H1 (cell line): ENCODE measurements around the gene APOL4. TPM values are rescaled to one million over a fixed set of nuclear protein-coding genes. Genes with fewer than 3 reads are reported as not detected.

Experiments
- CTCF ChIA-PET: fragments of 300-600 bp; sonication (Branson Sonifier 250); formaldehyde crosslinking; loops from one replicate; lab custom pipeline; 2021; ENCODE audit not compliant: partially characterized antibody; lab: Charles Lee
- POLR2A ChIA-PET: fragments of 300-600 bp; sonication (Branson Sonifier 250); formaldehyde crosslinking; loops from one replicate; lab custom pipeline; 2021; ENCODE audit warnings: inconsistent platforms; ENCODE audit not compliant: partially characterized antibody; lab: Charles Lee
- DNase-seq, 2 experiments: peaks; one replicate each; pipeline versions ENCODE4 v3.0.0 to v3.0.0-alpha.2; 2010 to 2022; ENCODE audit warnings: low spot score in 2 of 2, low read depth in 1 of 2, mixed read lengths in 1 of 2
- FAIRE-seq: peaks from 2 replicates; lab custom pipeline; 2011; peaks lifted over from hg19 to GRCh38; lab: Jason Lieb, UNC
- H2AFZ ChIP-seq: 2 replicates; pipeline ENCODE4 v1.8.1; 2012; ENCODE audit warnings: low read length, inconsistent platforms
- H2AK5ac ChIP-seq: 2 replicates; pipeline ENCODE4 v1.6.1; 2013; ENCODE audit warnings: low read depth, low read length
- H2BK120ac ChIP-seq: replicated peaks from 2 replicates; pipeline ENCODE3; 2013; ENCODE audit warnings: low read depth, low read length, inconsistent platforms
- H2BK12ac ChIP-seq: 2 replicates; pipeline ENCODE4 v1.6.1; 2013; ENCODE audit warnings: low read depth, low read length
- H2BK15ac ChIP-seq: 2 replicates; pipeline ENCODE4 v1.6.1; 2013; ENCODE audit warnings: low read length
- H2BK20ac ChIP-seq: 2 replicates; pipeline ENCODE4 v1.6.1; 2013; ENCODE audit warnings: low read length
- H2BK5ac ChIP-seq: 2 replicates; pipeline ENCODE4 v1.6.1; 2013; ENCODE audit warnings: low read depth, low read length
- H3K14ac ChIP-seq: 2 replicates; pipeline ENCODE4 v1.6.1; 2013; ENCODE audit warnings: inconsistent platforms; ENCODE audit not compliant: insufficient read length
- H3K18ac ChIP-seq: 2 replicates; pipeline ENCODE4 v1.6.1; 2013; ENCODE audit warnings: low read length; ENCODE audit errors: extremely low read depth
- H3K23ac ChIP-seq: 2 replicates; pipeline ENCODE4 v1.6.1; 2013; ENCODE audit warnings: inconsistent platforms; ENCODE audit not compliant: insufficient read length
- H3K23me2 ChIP-seq: 2 replicates; pipeline ENCODE4 v1.6.1; 2013; ENCODE audit warnings: low read depth, low read length
- H3K27ac ChIP-seq: 2 replicates; pipeline ENCODE4 v1.6.1; 2011; ENCODE audit warnings: low read depth, low read length, inconsistent platforms
- H3K27me3 ChIP-seq, 4 experiments: replicated peaks in 1 of 4; 1 replicate in 1 of 4; 2 replicates in 3 of 4; pipeline versions ENCODE4 v1.6.1 to v1.8.1; 2011 to 2013; ENCODE audit warnings: low read length in 3 of 4, mild to moderate bottlenecking in 3 of 4, inconsistent platforms in 2 of 4, mixed read lengths in 2 of 4, moderate library complexity in 1 of 4; ENCODE audit not compliant: control insufficient read depth in 3 of 4, insufficient read depth in 3 of 4; ENCODE audit errors: extremely low read depth in 1 of 4
- H3K36me3 ChIP-seq, 4 experiments: 2 replicates each; pipeline versions ENCODE4 v1.6.1 to v1.8.1; 2011 to 2013; ENCODE audit warnings: mild to moderate bottlenecking in 4 of 4, low read length in 3 of 4, moderate library complexity in 2 of 4, control low read depth in 1 of 4, inconsistent platforms in 1 of 4; ENCODE audit not compliant: insufficient read depth in 4 of 4, control insufficient read depth in 2 of 4
- H3K4ac ChIP-seq: replicated peaks from 2 replicates; pipeline ENCODE3; 2013; ENCODE audit warnings: low read length, low read depth, mixed read lengths, inconsistent platforms; ENCODE audit not compliant: insufficient read length
- H3K4me1 ChIP-seq, 4 experiments: replicated peaks in 1 of 4; 1 replicate in 1 of 4; 2 replicates in 3 of 4; pipeline versions ENCODE4 v1.6.1 to v1.8.1; 2011 to 2013; ENCODE audit warnings: low read length in 3 of 4, inconsistent platforms in 2 of 4, mixed read lengths in 1 of 4; ENCODE audit not compliant: insufficient read depth in 4 of 4, control insufficient read depth in 3 of 4
- H3K4me2 ChIP-seq, 2 experiments: 2 replicates each; pipeline versions ENCODE4 v1.6.1 to v1.8.1; 2011 to 2013; ENCODE audit warnings: low read depth in 2 of 2, low read length in 2 of 2, control low read depth in 1 of 2, inconsistent platforms in 1 of 2, mild to moderate bottlenecking in 1 of 2; ENCODE audit not compliant: insufficient read depth in 1 of 2
- H3K4me3 ChIP-seq, 4 experiments: fragments of 200-600, 300-600 bp in 1 of 4; sonication (generic), shearing (Covaris generic), sonication (Bioruptor Twin) in 1 of 4; 2 replicates each; pipeline versions ENCODE4 v1.5.1 to v1.8.1; 2011 to 2016; ENCODE audit warnings: low read length in 4 of 4, low read depth in 3 of 4, control low read depth in 2 of 4, inconsistent platforms in 2 of 4, mild to moderate bottlenecking in 2 of 4, mixed read lengths in 1 of 4, moderate library complexity in 1 of 4; ENCODE audit not compliant: insufficient read depth in 2 of 4; ENCODE audit errors: extremely low read depth in 1 of 4
- H3K56ac ChIP-seq: replicated peaks from 2 replicates; pipeline ENCODE3; 2013; ENCODE audit warnings: low read depth, mild to moderate bottlenecking, mixed read lengths, low read length, inconsistent platforms; ENCODE audit not compliant: insufficient read length
- H3K79me1 ChIP-seq: 2 replicates; pipeline ENCODE4 v1.6.1; 2013; ENCODE audit warnings: low read depth, low read length, control low read depth
- H3K79me2 ChIP-seq, 2 experiments: 2 replicates each; pipeline versions ENCODE4 v1.6.1 to v1.8.1; 2012 to 2013; ENCODE audit warnings: low read length in 2 of 2, mild to moderate bottlenecking in 2 of 2, inconsistent platforms in 1 of 2; ENCODE audit not compliant: insufficient read depth in 2 of 2, control insufficient read depth in 1 of 2
- H3K9ac ChIP-seq, 4 experiments: replicated peaks in 1 of 4; 1 replicate in 1 of 4; 2 replicates in 3 of 4; pipeline versions ENCODE4 v1.6.1 to v1.8.1; 2011 to 2013; ENCODE audit warnings: low read depth in 3 of 4, low read length in 3 of 4, control low read depth in 2 of 4, mild to moderate bottlenecking in 2 of 4, moderate library complexity in 2 of 4, inconsistent platforms in 1 of 4; ENCODE audit errors: extremely low read depth in 1 of 4
- H3K9me3 ChIP-seq, 2 experiments: 2 replicates each; pipeline versions ENCODE4 v1.6.1 to v1.8.1; 2012 to 2013; ENCODE audit warnings: mild to moderate bottlenecking in 2 of 2, moderate library complexity in 2 of 2, control low read depth in 1 of 2, inconsistent platforms in 1 of 2, low read depth in 1 of 2, low read length in 1 of 2, mixed read lengths in 1 of 2; ENCODE audit not compliant: insufficient read depth in 2 of 2
- H4K20me1 ChIP-seq, 2 experiments: replicated peaks in 1 of 2; 2 replicates each; pipeline versions ENCODE3 to v1.8.1; 2011 to 2013; ENCODE audit warnings: inconsistent platforms in 2 of 2, low read length in 2 of 2, mild to moderate bottlenecking in 1 of 2; ENCODE audit not compliant: insufficient read depth in 2 of 2, control insufficient read depth in 1 of 2
- H4K5ac ChIP-seq: 2 replicates; pipeline ENCODE4 v1.6.1; 2013; ENCODE audit warnings: low read length, low read depth, mixed read lengths, inconsistent platforms; ENCODE audit not compliant: insufficient read length
- H4K8ac ChIP-seq: 2 replicates; pipeline ENCODE4 v1.8.0; 2013; ENCODE audit warnings: mild to moderate bottlenecking, moderate library complexity, low read length, inconsistent platforms; ENCODE audit not compliant: insufficient read depth; ENCODE audit errors: extremely low read depth
- H4K91ac ChIP-seq: replicated peaks from 2 replicates; pipeline ENCODE3; 2013; ENCODE audit warnings: low read length, mixed read lengths, inconsistent platforms; ENCODE audit not compliant: insufficient read length
- BCL11A ChIP-seq, 2 experiments: IDR thresholded peaks; one replicate each; pipeline ENCODE4 v1.6.1; 2011; ENCODE audit warnings: low read depth in 2 of 2, low read length in 2 of 2, mild to moderate bottlenecking in 2 of 2
- EGR1 ChIP-seq: IDR thresholded peaks from 2 replicates; pipeline ENCODE4 v1.6.1; 2011; ENCODE audit warnings: low read depth, low read length, borderline replicate concordance
- EZH2 ChIP-seq: fragments of 200-600 bp; sonication (generic); IDR thresholded peaks from 2 replicates; pipeline ENCODE4 v1.7.1; 2012; ENCODE audit warnings: low read depth, mild to moderate bottlenecking, moderate library complexity, low read length, inconsistent platforms; ENCODE audit not compliant: severe bottlenecking
- HDAC2 ChIP-seq, 2 experiments: fragments of 300-600 bp in 1 of 2; sonication (generic) in 1 of 2; IDR thresholded peaks; 2 replicates each; pipeline ENCODE4 v1.6.1; 2011 to 2012; ENCODE audit warnings: low read depth in 2 of 2, low read length in 2 of 2, mild to moderate bottlenecking in 2 of 2, moderate library complexity in 2 of 2, borderline replicate concordance in 1 of 2, inconsistent platforms in 1 of 2
- MAX ChIP-seq: IDR thresholded peaks from 2 replicates; pipeline ENCODE4 v1.6.1; 2012; ENCODE audit warnings: inconsistent platforms
- POLR2A ChIP-seq, 2 experiments: IDR thresholded peaks; 1 replicate in 1 of 2; 2 replicates in 1 of 2; pipeline ENCODE4 v1.6.1; 2011; ENCODE audit warnings: low read depth in 2 of 2, low read length in 2 of 2, mild to moderate bottlenecking in 2 of 2; ENCODE audit errors: control extremely low read depth in 1 of 2
- RAD21 ChIP-seq, 2 experiments: IDR thresholded peaks in 1 of 2; conservative IDR thresholded peaks in 1 of 2; 2 replicates each; pipeline ENCODE4 v1.6.1; 2011; ENCODE audit warnings: low read depth in 2 of 2, low read length in 2 of 2, improper control_type of control experiment in 1 of 2, inconsistent platforms in 1 of 2, mild to moderate bottlenecking in 1 of 2, moderate library complexity in 1 of 2
- RFX5 ChIP-seq: IDR thresholded peaks from 2 replicates; pipeline ENCODE4 v1.6.1; 2011; ENCODE audit warnings: low read depth, low read length, improper control_type of control experiment, borderline replicate concordance
- RNF2 ChIP-seq: fragments of 200-900, 300-1000 bp; sonication (generic); IDR thresholded peaks from 2 replicates; pipeline ENCODE4 v1.7.1; 2016; ENCODE audit warnings: borderline replicate concordance, low read depth, mild to moderate bottlenecking, antibody characterized with exemption, low read length; ENCODE audit not compliant: poor library complexity, severe bottlenecking; ENCODE audit errors: missing control alignments
- SP1 ChIP-seq: IDR thresholded peaks from 2 replicates; pipeline ENCODE4 v1.6.1; 2011; ENCODE audit warnings: low read depth, low read length
- TAF7 ChIP-seq: optimal IDR thresholded peaks from 2 replicates; pipeline ENCODE3; 2011; ENCODE audit warnings: low read depth, mild to moderate bottlenecking, inconsistent platforms, low read length, moderate library complexity, borderline replicate concordance
- TEAD4 ChIP-seq: IDR thresholded peaks from 2 replicates; pipeline ENCODE4 v1.6.1; 2012; ENCODE audit warnings: low read depth, low read length, inconsistent platforms, mixed read lengths
- WGBS, 2 experiments: shearing (Covaris generic) in 1 of 2; methylation state at CpG; one replicate each; pipeline versions ENCODE4 v1.1.6 to v1.1.7; 2013 to 2015; ENCODE audit warnings: low lambda C conversion rate in 2 of 2, mixed read lengths in 2 of 2, inconsistent platforms in 1 of 2, low coverage in 1 of 2, missing lambda C conversion rate in 1 of 2; ENCODE audit not compliant: insufficient replicate concordance in 2 of 2, insufficient coverage in 1 of 2, insufficient read length in 1 of 2; ENCODE audit errors: extremely low coverage in 1 of 2, missing lambda C conversion rate in 1 of 2; 5-methylcytosine and 5-hydroxymethylcytosine counted together
- polyA plus RNA-seq, 7 experiments: library from polyadenylated mRNA; depleted of rRNA in 3 of 7; stranded (reverse) in 5 of 7; unstranded in 2 of 7; fragments of >200 nt in 5 of 7; fragments of 200-250 nt in 2 of 7; gene quantifications; 1 replicate in 5 of 7; 2 replicates in 1 of 7; 4 replicates in 1 of 7; pipeline versions ENCODE4 v1.2.1 to v1.2.3, GENCODE V29; 2011 to 2013; ENCODE audit warnings: missing spikeins in 2 of 7, mixed read lengths in 2 of 7
- total RNA-seq: library from RNA; stranded (reverse); fragmentation: NEBNext Ultra II Directional; extraction: Animal tissue kit (Norgen Biotek cat#: 25700); gene quantifications from 2 replicates; pipeline ENCODE4 v1.2.1, GENCODE V29; 2021

APOL4 gene
- total and polyA plus RNA-seq, 2 of the 8 experiments (the other 6 are each of a cell fraction or from before 2014, with no cell fraction given): 0.02 TPM; not detected in 1

- no peaks in the 10 kb centered on the region for H3K9me3 ChIP-seq
- no peak overlapping the region for H3K56ac ChIP-seq
- no peaks in the 10 kb centered on the region for H3K79me2 ChIP-seq
- DNase-seq (no peak), FAIRE-seq (no peak)
- no peak overlapping the region for H4K91ac ChIP-seq
- no peak overlapping the region for H3K9ac ChIP-seq
- peaks cover 0 to 2% (median 0%) of the 10 kb centered on the region in 4 experiments; a peak in 1 of 7 replicates for H3K27me3 ChIP-seq
- POLR2A ChIA-PET: no interaction called here
- no peak overlapping the region for H2AK5ac ChIP-seq
- no peak overlapping the region for H2BK12ac ChIP-seq
- no peak overlapping the region for H3K23ac ChIP-seq
- no peaks in the 10 kb centered on the region for H3K23me2 ChIP-seq
- no peak overlapping the region for H2BK15ac ChIP-seq
- H3K4ac ChIP-seq: no peak overlapping the region
- no peak overlapping the region for H2AFZ ChIP-seq
- no peak overlapping the region for H2BK20ac ChIP-seq
- H2BK120ac ChIP-seq: no peak overlapping the region
- H4K5ac ChIP-seq: no peak overlapping the region
- H4K8ac ChIP-seq: no peak overlapping the region
- H3K79me1 ChIP-seq: no peaks in the 10 kb centered on the region
- no peak overlapping the region for H3K18ac ChIP-seq
- peaks cover 0 to 3% (median 0%) of the 10 kb centered on the region in 4 experiments; a peak in 2 of 7 replicates for H3K4me1 ChIP-seq
- H2BK5ac ChIP-seq: no peak overlapping the region
- WGBS, 2 experiments: 88% methylated on average over 4 of the region's 4 CpGs; no CpG with 5 or more reads in 1 of the 2 experiments
- no peak overlapping the region for H3K4me3 ChIP-seq
- H3K36me3 ChIP-seq: no peaks in the 10 kb centered on the region; a peak in 2 of 8 replicates
- no peak overlapping the region for H3K27ac ChIP-seq
- no peak overlapping the region for H3K14ac ChIP-seq
- H3K4me2 ChIP-seq: no peak overlapping the region
- CTCF ChIA-PET: interaction anchor here (0.8 to 4.1 kb wide), 4 partner anchors 11 to 30 kb away, joined by 3 to 24 read pairs (median 3); partner anchors contain the start of gene APOL2
- no peaks in the 10 kb centered on the region for H4K20me1 ChIP-seq
- no peak for TF ChIP-seq RNF2
- no peak for TF ChIP-seq EZH2
- no peak for TF ChIP-seq RAD21 (IDR thresholded peaks at IDR 0.05 in 1 of 2, conservative IDR thresholded peaks at IDR 0.05 in 1 of 2; ENCODE audit: low read depth in 2 of 2, low read length in 2 of 2)
- no peak for TF ChIP-seq MAX
- TF ChIP-seq TEAD4: no peak
- no peak for TF ChIP-seq TAF7
- TF ChIP-seq HDAC2 (IDR thresholded peaks at IDR 0.05; ENCODE audit: borderline replicate concordance in 1 of 2, low read depth in 2 of 2, low read length in 2 of 2): no peak
- TF ChIP-seq SP1: no peak
- no peak for TF ChIP-seq RFX5
- TF ChIP-seq POLR2A (IDR thresholded peaks at IDR 0.05; ENCODE audit: control extremely low read depth in 1 of 2, low read depth in 2 of 2, low read length in 2 of 2): no peak
- no peak for TF ChIP-seq BCL11A (IDR thresholded peaks at IDR 0.05; ENCODE audit: low read depth in 2 of 2, low read length in 2 of 2)
- no peak for TF ChIP-seq EGR1
These were observed 22.6 kb upstream of the APOL4 start for GRCh38 chr22:36224245-36224644.
